IPS-NIHi11 (cell line): ENCODE measurements around the gene ALOX5.
"Not testable (repeated sequence)": the region's sequence is repeated elsewhere in the genome, so short reads cannot be mapped to it uniquely, and the experiment has no call there.

Source experiments
- DNase-seq: peaks from one replicate; pipeline ENCODE4 v3.0.0; 2012; ENCODE audit warnings: mixed read lengths, low spot score

ALOX5 gene

DNA sequence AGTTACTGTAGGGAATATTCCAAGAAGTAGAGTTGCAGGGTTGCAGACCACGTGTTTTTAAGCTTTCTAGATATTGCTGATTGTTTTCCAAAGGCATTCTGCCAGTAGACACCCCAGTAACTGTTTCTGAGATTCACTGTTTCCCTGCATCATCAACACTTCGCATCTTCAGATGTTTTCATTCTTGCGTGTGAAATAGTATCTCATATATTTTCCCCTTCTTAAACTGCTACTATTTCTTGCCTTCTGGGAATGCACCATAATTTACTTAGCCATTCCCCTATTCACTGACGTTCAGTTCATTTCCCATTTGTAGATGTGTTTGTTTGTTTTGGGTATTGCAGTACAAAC lies 30.7 kb downstream of the ALOX5 start:
- DNase-seq = no peak

DNA sequence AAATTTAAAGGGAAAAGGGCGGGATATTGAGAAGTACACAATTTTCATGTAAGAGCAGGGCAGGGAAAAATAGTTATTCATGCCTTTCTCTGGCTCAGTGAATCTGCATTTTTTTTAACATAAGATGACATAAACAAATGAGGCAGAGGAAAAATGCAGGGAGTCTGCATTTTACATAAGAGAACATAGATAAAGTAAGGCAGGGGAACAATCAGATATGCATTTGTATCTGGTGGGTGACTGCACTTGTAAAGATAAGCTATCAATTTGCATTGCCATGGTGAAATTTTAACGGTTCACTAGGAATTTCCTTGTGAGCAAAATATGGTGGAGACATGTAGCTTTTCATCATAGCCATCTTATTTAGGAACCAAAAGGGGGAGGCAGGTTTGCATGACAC lies 33.5 kb downstream of the ALOX5 start:
- DNase-seq = no peak

DNA sequence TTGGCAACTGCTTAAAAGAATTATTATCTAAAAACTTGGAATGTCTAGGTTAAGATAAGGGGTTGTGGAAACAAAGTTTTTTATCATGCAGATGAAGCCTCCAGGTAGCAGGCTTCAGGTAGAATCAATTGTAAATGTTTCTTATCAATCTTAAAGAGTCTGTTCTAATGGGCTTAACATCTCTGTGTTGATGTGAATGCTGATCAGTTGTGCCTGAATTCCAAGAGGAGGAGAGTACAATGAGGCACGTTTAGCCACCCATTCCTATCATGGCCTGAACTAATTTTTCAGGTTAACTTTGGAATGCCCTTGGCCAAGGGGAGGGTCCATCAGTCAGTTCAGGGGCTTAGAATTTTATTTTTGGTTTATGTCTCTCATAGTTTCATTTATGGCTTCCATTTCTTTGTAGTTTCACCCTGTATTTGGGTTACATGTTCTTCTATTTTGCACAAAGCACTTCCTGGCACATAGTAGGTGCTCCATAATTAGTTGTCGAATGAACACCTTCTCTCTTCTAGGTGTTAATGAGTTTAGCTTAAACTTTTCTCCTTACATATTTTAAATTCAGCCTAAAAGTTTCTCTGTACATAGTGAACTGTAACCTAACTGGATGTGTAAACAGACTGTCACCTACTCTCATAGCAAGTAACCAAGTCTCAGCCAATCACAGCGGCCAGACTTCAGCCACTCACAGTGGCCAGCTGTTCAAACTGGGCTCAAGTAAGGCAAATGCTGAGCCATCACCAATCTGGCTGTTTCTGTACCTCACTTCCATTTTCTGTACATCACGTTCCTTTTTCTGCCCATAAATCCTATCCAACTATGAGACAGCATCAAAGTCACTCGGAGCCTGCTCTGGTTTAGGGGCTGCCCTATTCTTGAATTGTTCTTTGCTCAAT lies 34.7 kb downstream of the ALOX5 start:
- DNase-seq = no peak

DNA sequence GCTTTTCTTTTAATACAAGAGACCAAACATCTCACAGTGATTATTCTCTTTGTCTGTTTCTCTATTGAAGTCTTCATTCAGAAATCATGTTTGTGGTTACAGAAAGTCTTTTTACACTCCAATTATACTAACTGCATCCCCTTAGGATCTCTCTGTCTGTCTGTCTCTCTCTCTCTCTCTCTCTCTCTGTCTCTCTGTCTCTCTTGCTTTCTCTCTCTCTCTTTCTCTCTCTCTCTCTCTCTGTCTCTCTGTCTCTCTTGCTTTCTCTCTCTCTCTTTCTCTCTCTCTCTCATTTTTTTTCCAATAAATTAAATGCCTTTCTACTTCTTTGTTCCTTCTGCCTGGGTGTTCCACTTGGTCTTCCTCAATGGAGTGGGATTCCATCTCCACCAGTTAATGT lies 35.3 kb downstream of the ALOX5 start:
- not testable (repeated sequence) for DNase-seq

DNA sequence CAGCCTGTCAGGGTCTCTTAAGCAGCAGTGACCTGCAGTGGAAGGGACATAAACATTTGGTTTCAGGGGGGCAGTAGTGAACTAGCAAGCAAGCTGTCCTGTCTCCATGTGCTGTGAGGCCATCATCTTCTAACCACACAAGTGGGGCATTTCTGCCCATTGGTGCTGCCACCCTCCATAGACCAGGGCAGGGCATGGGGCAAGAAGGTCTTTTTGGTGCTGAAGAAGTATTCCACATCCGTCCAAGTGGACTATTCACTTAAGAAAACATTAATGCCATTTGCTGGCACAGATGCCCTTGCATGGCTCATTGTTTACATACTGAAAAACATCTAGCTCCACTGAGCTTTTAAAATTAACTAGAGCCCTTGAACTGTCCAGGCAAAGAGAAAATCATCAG lies 35.8 kb downstream of the ALOX5 start:
- no peak for DNase-seq

DNA sequence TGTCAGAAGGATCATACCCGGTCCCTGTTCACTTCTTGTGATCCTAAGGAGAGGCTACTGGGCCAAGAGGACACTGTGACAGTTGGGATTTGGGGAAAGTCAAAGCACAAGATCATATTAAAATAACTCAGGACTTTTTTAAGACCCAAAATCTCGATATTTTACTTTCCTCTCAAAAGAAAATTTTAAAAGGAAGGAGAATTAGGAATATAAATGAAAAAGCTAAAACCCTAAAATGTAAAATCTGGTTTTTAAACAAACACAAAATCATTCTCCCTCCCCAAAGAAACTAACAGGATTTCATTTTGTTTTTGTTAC lies 36.4 kb downstream of the ALOX5 start:
- DNase-seq = no peak

DNA sequence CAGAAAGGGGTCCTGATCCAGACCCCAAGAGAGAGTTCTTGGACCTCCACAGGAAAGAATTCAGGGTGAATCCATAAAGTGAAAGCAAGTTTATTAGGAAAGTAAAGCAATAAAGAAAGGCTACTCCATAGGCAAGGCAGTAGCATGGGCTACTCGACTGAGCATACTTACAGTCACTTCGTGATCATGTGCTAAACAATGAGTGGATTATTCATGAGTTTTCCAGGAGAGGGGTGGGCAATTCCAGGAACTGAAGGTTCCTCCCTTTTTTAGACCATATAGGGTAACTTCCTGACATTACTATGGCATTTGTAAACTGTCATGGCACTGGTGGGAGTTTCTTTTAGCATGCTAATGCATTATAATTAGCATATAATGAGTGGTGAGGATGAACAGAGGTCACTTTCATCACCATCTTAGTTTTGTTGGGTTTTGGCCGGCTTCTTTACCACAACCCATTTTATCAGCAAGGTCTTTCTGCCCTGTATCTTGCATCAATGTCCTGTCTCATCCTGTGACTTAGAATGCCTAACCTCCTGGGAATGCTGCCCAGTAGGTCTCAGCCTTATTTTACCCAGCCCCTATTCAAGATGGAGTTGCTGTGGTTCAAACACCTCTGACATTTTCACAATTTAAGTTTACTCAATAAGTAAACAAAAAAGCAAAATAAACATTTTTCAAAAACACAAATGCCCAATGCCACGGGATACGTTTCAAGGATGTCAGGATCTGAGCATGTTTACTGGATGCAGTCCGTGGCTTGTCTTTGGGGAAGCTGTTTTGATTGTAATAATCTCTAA lies 37.0 kb downstream of the ALOX5 start:
- no peak for DNase-seq

DNA sequence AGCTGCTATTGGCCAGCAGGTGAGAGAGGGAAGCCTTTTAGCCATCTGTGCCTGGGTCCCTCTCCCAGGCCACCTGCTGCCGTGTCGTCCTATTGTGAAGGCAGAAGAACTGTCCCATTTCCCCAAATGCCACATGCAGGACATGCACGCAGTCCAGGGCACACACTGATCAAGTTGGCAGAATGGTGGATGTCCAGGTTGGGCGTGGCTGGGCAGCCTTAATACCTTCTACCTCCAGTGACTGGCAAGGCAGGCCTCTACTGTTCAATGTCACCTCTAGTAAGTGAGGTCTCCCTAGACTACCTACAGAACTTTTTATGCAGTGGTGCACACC lies 37.6 kb downstream of the ALOX5 start:
- DNase-seq = no peak

DNA sequence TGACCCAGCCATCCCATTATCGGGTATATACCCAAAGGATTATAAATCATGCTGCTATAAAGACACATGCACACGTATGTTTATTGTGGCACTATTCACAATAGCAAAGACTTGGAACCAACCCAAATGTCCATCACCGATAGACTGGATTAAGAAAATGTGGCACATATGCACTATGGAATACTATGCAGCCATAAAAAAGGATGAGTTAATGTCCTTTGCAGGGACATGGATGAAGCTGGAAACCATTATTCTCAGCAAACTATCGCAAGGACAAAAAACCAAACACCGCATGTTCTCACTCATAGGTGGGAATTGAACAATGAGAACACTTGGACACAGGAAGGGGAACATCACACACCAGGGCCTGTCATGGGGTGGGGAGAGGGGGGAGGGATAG lies 41.0 kb downstream of the ALOX5 start:
- not testable (repeated sequence) for DNase-seq

DNA sequence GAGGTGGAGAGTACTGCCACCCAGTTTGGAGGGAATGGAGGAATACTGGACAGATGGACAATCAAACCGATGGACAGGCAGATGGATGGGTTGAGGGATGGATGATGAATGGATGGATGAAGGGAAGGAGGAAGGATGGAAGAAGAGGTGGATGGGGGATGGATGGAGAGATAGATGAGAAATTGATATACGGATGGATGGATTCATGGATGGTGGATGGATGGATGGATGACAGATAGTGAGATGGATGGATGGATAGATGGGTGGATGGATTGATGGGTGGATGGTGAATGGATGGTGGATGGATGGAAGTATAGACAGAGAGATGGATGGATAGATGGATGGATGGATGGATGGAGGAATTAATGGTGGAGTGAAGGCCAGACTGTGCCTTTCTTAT lies 42.6 kb downstream of the ALOX5 start:
- no peak for DNase-seq

DNA sequence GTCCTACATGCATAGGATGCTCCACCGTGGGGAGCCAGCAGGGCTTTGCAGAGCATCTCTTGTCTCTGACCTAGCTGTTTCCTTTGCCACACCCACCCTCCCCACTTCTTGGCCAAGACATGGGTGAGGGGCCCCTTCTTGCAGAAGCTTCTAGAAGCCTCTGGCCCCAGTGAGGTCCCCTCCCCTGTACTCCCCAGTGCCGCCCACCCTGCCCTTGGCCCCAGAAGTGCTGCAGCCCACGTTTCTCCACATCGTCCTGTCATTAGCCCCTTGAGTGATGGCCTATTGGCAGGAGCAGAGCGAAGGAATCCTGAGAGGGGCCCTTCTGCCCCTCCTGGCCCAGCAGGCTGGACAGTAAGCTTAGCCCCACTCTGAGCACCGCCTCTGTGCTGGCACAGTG lies 43.7 kb downstream of the ALOX5 start:
- DNase-seq = no peak

DNA sequence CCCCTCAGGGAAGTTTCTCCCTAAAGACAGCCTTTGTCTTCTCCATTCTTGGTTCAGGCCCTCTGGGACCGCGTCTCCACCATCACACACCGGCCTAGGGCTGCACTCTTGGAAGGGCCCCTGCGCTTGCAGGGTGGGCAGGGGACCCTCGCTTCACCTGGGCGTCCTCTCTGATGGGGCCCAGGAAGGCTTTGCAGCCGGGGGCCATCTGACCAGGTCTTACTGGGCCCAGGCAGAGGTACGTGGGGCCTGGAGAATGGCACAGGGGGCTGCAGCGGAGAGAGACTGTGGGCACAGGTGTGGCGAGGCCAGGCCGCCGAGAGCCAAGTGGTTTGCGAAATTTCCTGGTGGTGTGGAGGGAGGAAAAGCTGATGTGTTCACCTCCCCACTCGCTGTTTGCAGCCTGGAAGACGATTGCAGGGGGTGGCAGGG lies 44.4 kb downstream of the ALOX5 start:
- no peak for DNase-seq

DNA sequence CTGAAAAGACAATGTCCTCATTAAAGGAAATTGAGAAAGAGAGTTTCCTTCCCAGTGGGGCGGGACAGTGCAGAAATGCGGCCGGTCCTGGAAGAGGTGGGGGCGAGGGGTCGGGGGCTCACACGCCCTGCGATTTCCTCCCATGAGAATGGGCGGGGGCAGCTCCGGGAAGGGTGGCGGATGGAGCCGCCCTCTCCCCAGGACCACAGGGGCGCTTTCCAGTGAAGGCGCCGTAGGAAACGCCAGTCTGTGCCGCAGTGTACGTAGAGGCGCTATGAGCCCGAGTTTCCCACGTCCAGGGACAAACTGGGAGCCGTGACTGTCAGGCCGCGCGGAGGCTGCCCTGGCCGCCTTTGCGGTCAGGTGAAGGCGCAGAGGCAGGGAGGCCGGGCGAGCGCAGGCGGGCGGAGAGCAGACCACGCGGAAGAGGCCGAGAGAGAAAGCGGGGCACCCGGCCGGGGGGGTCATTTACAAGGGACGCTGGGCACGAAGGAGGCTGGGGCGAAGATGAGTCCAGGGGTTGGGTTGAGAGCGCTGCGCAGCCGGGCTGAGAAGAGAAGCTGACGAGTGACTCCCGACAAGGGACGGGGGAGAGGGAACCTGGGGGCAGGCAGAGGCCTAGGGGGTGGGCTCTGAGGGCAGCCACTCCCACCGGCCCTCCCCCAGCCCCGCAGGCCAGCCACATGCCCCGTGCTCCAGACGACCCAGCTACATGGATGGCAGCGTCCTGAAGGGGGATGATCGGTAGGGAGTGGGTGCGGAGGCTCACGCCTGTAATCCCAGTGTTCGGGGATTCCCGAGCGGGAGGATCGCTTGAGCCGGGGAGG lies 45.0 kb downstream of the ALOX5 start:
- peak; percentile 86 for DNase-seq

DNA sequence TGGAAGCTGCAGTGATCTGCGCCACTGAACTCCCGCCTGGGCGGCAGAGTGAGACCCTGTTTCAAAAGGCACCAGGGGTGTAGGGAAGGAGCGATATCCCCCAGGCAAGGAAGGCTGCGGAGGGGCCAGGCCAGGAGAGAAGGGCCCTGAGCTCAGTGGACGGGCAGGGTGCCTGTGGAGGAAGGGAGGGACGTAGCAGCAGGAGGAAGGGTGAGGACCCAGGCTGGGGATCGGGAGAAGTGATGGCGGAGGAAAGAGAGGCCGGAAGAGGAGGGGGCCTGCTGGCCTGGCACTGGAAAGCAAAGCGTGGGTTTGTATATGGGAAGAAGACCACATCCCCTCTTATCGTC lies 45.6 kb downstream of the ALOX5 start:
- no peak for DNase-seq

DNA sequence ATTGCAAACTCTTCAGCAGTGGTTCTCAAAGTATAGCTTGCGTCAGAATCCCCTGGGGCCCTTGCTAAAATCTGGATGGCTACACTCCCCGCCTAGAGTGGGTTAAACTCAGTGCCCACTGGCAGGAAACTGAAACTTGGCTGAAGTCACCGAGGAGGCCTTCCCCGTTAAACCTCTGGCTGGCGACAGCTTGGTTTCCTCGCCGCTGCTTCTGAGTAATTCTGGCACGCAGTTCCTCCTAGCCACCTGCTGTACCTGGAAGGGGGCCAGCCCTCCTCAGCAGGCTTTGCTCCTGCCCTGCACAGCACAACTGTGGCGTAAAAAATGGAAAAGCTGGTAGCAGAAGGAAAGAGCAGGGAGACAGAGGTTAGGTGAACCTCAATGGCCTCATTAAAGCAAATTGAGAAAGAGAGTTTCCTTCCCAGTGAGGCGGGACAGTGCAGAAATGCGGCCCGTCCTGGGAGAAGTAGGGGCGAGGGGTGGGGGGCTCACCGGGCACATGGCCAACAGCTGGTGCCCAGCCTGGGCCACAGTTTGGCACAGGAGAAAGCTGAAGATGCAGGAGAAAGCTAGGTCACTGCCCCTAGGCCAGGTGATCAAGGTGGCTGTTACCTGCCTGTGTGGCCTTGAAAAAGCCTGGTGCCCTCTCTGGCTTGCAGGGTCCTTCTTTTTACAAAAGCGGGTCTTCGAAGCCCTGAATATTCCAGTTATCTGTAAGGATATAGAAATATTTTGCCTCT lies 46.6 kb downstream of the ALOX5 start:
- DNase-seq = no peak

DNA sequence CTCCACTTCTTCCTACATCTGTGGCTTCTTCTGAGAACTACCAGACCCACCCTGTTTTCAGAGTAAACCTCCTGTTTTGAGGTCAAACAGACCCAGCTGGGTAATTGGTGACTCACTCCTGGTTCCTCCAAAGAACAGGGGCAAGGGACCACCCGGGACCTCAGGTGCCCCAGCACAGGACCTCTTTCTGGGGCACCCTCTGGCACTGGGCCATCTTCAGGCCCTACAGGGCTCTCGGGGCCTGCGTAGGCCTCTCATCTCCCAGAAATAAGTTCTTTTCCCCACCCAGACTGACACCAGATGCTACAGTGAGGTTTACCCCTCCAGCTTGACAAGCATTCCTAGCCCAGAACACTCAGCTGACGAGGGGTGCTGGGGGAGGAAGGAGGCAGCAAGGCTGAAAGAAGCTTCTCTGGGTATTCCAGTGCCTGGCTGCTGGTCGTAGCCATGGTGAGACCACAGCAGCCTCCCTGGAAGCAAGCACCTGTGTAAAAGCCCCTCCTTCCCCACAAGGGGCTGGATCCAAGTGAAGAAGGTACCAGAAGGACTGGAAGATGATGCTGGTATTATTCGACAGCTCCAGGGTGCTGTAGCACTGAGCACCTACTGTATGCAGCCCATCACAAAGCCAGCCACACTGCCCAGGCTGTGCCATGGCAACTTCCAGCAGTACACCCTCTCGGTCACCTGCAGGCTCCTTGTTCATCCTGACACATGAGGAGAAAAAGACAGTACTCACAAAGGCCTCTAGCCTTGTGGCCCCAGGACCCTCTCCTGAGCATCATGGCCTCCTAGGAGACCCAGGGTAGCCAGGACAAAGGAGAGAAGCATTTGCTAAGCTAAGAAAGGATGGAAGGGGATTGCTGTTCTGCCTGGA lies 47.4 kb downstream of the ALOX5 start:
- DNase-seq = no peak

DNA sequence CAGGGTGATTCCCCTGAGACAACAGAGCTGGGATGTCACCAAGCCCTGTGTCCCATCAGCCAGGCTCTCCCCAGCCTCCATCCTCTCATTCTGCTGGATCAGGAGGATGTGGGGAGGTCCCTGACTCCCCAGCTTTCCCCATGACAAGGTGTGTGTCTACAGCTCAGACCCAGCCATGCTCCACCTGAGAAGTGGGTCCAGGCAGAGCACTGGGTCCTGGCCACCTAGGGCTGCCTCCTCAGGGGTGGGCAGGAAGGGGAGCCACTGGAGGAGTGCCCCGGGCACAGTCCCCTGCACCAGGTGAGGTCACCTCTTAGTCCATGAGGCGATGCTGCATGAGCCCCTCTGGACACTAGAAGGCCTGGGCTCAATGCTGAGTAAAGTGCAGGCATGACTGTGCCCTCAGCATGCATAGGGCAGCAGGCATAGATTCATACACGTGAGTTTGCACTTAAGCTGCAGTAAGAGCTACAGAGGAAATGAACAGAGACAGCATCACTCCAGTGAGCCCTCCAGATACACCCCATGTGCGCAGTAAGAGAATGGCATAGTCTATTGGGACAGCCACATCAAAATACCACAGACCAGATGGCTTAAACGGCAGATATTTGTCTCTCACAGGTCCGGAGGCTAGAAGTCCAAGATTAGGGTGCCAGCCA lies 48.3 kb downstream of the ALOX5 start:
- no peak for DNase-seq

DNA sequence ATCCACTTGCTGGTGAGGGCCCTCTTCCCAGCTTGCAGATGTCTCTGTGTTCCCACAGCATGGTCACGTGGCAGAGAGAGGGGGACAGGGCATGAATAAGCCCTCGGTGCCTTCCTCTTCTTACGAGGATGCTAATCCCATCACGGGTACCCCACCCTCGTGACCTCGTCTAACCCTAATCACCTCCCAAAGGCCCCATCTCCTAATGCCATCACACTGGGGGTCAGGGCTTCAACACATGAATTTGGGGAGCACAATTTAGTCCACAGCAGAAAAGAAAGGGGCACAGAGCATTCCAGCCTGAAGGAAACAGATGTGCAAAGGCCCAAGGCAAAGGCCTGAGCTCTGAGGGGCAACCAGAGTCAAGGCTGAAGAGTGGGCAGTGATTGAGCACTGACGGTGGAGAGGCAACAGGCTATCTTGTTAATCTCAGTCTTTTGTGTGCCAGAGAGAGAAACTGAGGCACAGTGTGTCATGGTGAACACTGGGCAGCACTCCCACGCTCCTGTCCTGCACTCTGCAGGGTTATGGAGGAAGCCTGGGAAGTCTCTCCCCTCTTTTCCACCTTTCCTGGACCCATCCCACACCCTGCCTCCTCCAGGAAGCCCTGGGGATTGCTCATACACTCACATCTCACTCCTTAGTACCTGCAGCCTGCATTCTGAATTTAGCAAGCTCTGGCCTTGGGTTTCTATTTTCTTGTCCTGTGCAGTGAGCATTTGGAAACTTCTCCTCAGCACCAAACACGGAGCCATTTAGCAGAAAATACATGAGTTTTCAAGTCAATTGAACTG lies 49.0 kb downstream of the ALOX5 start:
- DNase-seq = no peak

DNA sequence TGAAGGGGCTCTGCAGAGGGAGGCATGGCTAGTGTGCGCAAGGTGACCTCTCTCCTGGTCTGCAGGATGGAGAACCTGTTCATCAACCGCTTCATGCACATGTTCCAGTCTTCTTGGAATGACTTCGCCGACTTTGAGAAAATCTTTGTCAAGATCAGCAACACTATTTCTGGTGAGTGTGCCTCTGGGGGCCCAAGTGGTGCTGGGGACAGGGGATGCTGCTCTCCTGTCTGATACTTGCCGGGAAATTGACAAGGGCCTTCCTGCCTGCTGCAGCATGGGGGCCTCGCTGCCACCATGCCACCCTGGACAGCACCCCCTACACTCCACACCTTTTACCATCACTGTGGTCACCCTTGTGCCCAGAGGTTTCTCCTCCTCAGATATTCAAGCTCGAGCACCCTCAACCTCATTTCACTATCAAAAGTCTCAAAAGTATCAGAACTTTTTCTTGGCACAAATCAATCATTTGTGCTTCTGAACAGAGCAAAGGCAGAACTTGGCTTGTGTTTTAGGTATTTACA lies 50.0 kb downstream of the ALOX5 start:
- DNase-seq = no peak
